Ishikawa (cell line): ENCODE data around the gene PLCB1.

Experiments used
- CREB1 ChIP-seq: IDR thresholded peaks from 2 replicates; pipeline ENCODE4 v1.6.1; 2012; ENCODE audit warnings: low read depth
- EGR1 ChIP-seq: IDR thresholded peaks from 2 replicates; pipeline ENCODE4 v1.6.1; 2012
- EP300 ChIP-seq: IDR thresholded peaks from 2 replicates; pipeline ENCODE4 v1.6.1; 2012; ENCODE audit warnings: borderline replicate concordance
- FOXM1 ChIP-seq: IDR thresholded peaks from 2 replicates; pipeline ENCODE4 v1.6.1; 2012; ENCODE audit warnings: low read depth, borderline replicate concordance
- MAX ChIP-seq: IDR thresholded peaks from 2 replicates; pipeline ENCODE4 v1.6.1; 2012
- RAD21 ChIP-seq: IDR thresholded peaks from 2 replicates; pipeline ENCODE4 v1.6.1; 2012; ENCODE audit warnings: low read depth
- REST ChIP-seq: IDR thresholded peaks from 2 replicates; pipeline ENCODE4 v1.6.1; 2012; ENCODE audit warnings: low read depth, mild to moderate bottlenecking
- TAF1 ChIP-seq: IDR thresholded peaks from 2 replicates; pipeline ENCODE4 v1.6.1; 2012; ENCODE audit warnings: low read depth, mild to moderate bottlenecking
- TCF12 ChIP-seq: IDR thresholded peaks from 2 replicates; pipeline ENCODE4 v1.6.1; 2012; ENCODE audit warnings: low read depth
- TEAD4 ChIP-seq: IDR thresholded peaks from 2 replicates; pipeline ENCODE4 v1.6.1; 2012

- TF ChIP-seq FOXM1 (no peak), EP300 (no peak), EGR1 (no peak), CREB1 (no peak), TEAD4 (no peak), TAF1 (no peak), MAX (no peak), TCF12 (no peak), REST (no peak), RAD21 (no peak)
These were observed 94.0 kb downstream of the PLCB1 start for GRCh38 chr20:8226106-8226505.
